ENCODE results near the gene INPP5B.
"Not testable (repeated sequence)": the region's sequence is repeated elsewhere in the genome, so short reads cannot be mapped to it uniquely, and the experiment has no call there.

Gene INPP5B

DNA sequence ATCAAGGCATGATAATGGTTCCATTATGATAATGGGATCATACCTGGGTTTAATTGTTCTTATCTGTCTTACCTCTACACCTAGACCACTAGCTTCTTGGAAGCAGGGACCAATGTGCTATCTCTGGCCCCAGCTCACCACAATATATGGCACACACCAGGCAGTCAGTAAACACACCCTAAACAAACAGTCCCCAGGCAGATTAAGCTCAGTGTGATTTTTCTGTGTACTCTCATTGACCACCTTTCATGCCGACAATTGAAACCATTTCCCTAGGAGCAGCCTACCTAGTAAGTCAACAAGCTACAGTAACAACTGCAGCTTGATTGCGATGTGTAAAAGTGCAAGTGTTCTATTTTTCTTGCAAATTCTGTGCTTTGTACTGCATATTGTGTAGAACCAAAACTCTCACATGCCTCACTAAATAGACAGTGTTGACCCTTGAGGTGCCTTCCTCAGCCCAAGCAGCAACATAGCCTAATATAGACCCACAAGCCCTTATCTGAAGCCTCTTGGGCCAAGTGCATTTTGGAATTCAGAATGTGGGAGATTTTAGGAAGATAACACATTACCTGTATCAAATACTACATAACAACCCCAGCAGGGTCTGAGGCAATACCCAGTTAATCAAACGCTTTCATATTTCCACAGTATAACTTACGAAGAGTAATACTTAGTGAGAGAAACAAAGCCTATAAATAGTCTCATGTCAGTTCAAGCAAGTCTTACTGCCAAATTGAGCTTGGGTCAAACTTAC, 32.0 kb downstream of the INPP5B start:
- H3K9ac ChIP-seq (ENCODE audit: low read depth, low read length, poor library complexity, severe bottlenecking) = no peak overlapping the region
- H3K4me3 ChIP-seq (ENCODE audit: low read length, poor library complexity, severe bottlenecking) = no peak overlapping the region
- H3K9me3 ChIP-seq (ENCODE audit: insufficient read depth, low read depth, low read length) = no peaks in the 10 kb centered on the region; the same call in 1 of the 2 replicates
- H3K9me2 ChIP-seq (replicated peaks; ENCODE audit: low read depth, low read length) = no peaks in the 10 kb centered on the region
- H3K4me2 ChIP-seq (ENCODE audit: low read depth, low read length, poor library complexity, severe bottlenecking) = no peak overlapping the region
- H3K36me3 ChIP-seq (ENCODE audit: insufficient read depth, low read length) = no peaks in the 10 kb centered on the region; the same call in 1 of the 2 replicates
- TF ChIP-seq, protein P1, sequence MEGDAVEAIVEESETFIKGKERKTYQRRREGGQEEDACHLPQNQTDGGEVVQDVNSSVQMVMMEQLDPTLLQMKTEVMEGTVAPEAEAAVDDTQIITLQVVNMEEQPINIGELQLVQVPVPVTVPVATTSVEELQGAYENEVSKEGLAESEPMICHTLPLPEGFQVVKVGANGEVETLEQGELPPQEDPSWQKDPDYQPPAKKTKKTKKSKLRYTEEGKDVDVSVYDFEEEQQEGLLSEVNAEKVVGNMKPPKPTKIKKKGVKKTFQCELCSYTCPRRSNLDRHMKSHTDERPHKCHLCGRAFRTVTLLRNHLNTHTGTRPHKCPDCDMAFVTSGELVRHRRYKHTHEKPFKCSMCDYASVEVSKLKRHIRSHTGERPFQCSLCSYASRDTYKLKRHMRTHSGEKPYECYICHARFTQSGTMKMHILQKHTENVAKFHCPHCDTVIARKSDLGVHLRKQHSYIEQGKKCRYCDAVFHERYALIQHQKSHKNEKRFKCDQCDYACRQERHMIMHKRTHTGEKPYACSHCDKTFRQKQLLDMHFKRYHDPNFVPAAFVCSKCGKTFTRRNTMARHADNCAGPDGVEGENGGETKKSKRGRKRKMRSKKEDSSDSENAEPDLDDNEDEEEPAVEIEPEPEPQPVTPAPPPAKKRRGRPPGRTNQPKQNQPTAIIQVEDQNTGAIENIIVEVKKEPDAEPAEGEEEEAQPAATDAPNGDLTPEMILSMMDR (conservative IDR thresholded peaks at IDR 0.05; ENCODE audit: low read length) = no peak
- no peak for TF ChIP-seq EZH2phosphoT487 (IDR thresholded peaks at IDR 0.05; ENCODE audit: borderline replicate concordance)
- no peak overlapping the region for H2AFZ ChIP-seq (ENCODE audit: low read length)
- H3K27me3 ChIP-seq (ENCODE audit: insufficient read depth, low read length, poor library complexity, severe bottlenecking) = no peaks in the 10 kb centered on the region
- peaks cover 11% of the 10 kb centered on the region for H3K4me1 ChIP-seq (ENCODE audit: insufficient read depth, low read length, poor library complexity, severe bottlenecking)
- H4K20me1 ChIP-seq (ENCODE audit: insufficient read depth, low read length, poor library complexity, severe bottlenecking) = peaks cover 10% of the 10 kb centered on the region
- H3F3A ChIP-seq (ENCODE audit: low read depth) = no peaks in the 10 kb centered on the region
- peaks cover 76% of the 10 kb centered on the region for H3K79me2 ChIP-seq (ENCODE audit: insufficient read depth, low read length)

DNA sequence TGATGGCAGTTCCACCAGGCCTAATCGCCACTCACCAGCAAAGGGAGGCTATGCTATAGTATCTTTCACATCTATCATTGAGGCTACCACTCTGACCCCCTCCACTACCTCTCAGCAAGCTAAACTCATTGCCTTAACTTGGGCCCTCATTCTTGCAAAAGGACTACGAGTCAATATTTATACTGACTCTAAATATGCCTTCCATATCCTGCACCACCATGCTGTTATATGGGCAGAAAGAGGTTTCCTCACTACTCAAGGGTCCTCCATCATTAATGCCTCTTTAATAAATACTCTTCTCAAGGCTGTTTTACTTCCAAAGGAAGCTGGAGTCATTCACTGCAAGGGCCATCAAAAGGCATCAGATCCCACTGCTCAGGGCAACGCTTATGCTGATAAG, 35.4 kb downstream of the INPP5B start:
- not testable (repeated sequence) for H4K20me1 ChIP-seq (ENCODE audit: insufficient read depth, low read length, poor library complexity, severe bottlenecking); H3K4me3 ChIP-seq (ENCODE audit: low read length, poor library complexity, severe bottlenecking); H3K4me1 ChIP-seq (ENCODE audit: insufficient read depth, low read length, poor library complexity, severe bottlenecking); H3F3A ChIP-seq (ENCODE audit: low read depth); H3K9me3 ChIP-seq (ENCODE audit: insufficient read depth, low read depth, low read length); H3K36me3 ChIP-seq (ENCODE audit: insufficient read depth, low read length); H3K9ac ChIP-seq (ENCODE audit: low read depth, low read length, poor library complexity, severe bottlenecking); H3K27me3 ChIP-seq (ENCODE audit: insufficient read depth, low read length, poor library complexity, severe bottlenecking); H2AFZ ChIP-seq (ENCODE audit: low read length); H3K9me2 ChIP-seq (replicated peaks; ENCODE audit: low read depth, low read length); H3K4me2 ChIP-seq (ENCODE audit: low read depth, low read length, poor library complexity, severe bottlenecking)
- peaks cover 66% of the 10 kb centered on the region for H3K79me2 ChIP-seq (ENCODE audit: insufficient read depth, low read length)

DNA sequence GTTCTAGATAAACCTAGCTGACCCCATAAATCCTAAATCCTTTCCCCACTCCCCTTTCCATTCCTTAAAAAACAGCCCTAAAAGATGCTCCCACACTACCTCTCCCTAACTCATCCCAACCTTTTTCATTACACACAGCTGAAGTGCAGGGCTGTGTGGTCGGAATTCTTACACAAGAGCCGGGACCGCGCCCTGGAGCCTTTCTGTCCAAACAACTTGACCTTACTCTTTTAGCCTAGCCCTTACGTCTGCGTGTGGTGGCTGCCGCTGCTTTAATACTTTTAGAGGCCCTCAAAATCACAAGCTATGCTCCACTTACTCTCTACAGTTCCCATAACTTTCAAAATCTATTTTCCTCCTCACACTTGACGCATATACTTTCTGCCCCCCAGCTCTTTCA, 36.0 kb downstream of the INPP5B start:
- H3K9me3 ChIP-seq (ENCODE audit: insufficient read depth, low read depth, low read length) = peaks cover 13% of the 10 kb centered on the region; the same call in 1 of the 2 replicates
- not testable (repeated sequence) for H3K9ac ChIP-seq (ENCODE audit: low read depth, low read length, poor library complexity, severe bottlenecking); H3K4me2 ChIP-seq (ENCODE audit: low read depth, low read length, poor library complexity, severe bottlenecking); H3K27me3 ChIP-seq (ENCODE audit: insufficient read depth, low read length, poor library complexity, severe bottlenecking); H3K4me3 ChIP-seq (ENCODE audit: low read length, poor library complexity, severe bottlenecking); H3F3A ChIP-seq (ENCODE audit: low read depth); H2AFZ ChIP-seq (ENCODE audit: low read length); H3K4me1 ChIP-seq (ENCODE audit: insufficient read depth, low read length, poor library complexity, severe bottlenecking); H3K9me2 ChIP-seq (replicated peaks; ENCODE audit: low read depth, low read length); H3K36me3 ChIP-seq (ENCODE audit: insufficient read depth, low read length); H4K20me1 ChIP-seq (ENCODE audit: insufficient read depth, low read length, poor library complexity, severe bottlenecking)
- peaks cover 70% of the 10 kb centered on the region for H3K79me2 ChIP-seq (ENCODE audit: insufficient read depth, low read length)

DNA sequence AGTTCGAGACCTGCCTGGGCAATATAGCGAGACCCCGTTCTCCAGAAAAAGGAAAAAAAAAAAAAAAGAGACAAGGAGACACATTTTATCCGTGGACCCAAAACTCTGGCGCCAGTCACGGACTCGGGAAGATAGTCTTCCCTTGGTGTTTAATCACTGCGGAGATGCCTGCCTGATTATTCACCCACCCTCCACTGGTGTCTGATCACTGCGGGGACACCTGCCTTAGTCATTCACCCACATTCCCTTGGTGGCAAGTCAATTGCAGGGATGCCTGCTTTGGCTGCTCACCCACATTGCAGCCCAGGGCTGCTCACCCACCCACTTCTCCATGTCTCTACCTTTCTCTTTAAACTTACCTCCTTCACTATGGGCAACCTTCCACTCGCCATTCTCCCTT, 38.3 kb downstream of the INPP5B start:
- H3K27me3 ChIP-seq (ENCODE audit: insufficient read depth, low read length, poor library complexity, severe bottlenecking); H3K4me3 ChIP-seq (ENCODE audit: low read length, poor library complexity, severe bottlenecking); H4K20me1 ChIP-seq (ENCODE audit: insufficient read depth, low read length, poor library complexity, severe bottlenecking); H3K4me1 ChIP-seq (ENCODE audit: insufficient read depth, low read length, poor library complexity, severe bottlenecking); H3K36me3 ChIP-seq (ENCODE audit: insufficient read depth, low read length); H3K9ac ChIP-seq (ENCODE audit: low read depth, low read length, poor library complexity, severe bottlenecking); H3K4me2 ChIP-seq (ENCODE audit: low read depth, low read length, poor library complexity, severe bottlenecking); H2AFZ ChIP-seq (ENCODE audit: low read length); H3F3A ChIP-seq (ENCODE audit: low read depth); H3K9me2 ChIP-seq (replicated peaks; ENCODE audit: low read depth, low read length): not testable (repeated sequence)
- peaks cover 19% of the 10 kb centered on the region; the same call in 1 of the 2 replicates for H3K9me3 ChIP-seq (ENCODE audit: insufficient read depth, low read depth, low read length)
- peaks cover 57% of the 10 kb centered on the region; the same call in 1 of the 2 replicates for H3K79me2 ChIP-seq (ENCODE audit: insufficient read depth, low read length)

DNA sequence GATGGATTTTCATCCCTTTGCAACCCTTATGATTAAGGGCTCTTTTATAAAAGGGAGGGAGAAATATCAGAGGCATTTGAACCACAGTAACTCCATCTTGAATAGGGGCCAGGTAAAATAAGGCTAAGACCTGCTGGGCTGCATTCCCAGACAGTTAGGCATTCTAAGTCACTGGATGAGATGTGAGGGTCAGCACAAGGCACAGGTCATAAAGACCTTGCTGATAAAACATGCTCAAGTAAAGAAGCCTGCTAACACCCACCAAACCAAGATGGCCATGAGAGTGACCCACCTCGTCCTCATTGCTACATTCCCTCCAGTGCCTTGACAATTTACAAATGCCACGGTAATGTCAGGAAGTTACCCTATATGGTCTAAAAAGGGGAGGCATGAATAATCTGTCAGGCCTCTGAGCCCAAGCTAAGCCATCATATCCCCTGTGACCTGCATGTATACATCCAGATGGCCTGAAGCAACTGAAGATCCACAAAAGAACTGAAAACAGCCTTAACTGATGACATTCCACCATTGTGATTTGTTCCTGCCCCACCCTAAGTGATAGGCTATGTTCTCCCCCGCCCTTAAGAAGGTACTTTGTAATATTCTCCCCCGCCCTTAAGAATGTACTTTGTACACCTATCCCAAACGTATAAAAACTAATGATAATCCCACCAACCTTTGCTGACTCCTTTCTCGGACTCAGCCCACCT, 39.3 kb downstream of the INPP5B start:
- H3K36me3 ChIP-seq (ENCODE audit: insufficient read depth, low read length); H3K9me2 ChIP-seq (replicated peaks; ENCODE audit: low read depth, low read length); H2AFZ ChIP-seq (ENCODE audit: low read length); H3K4me2 ChIP-seq (ENCODE audit: low read depth, low read length, poor library complexity, severe bottlenecking); H4K20me1 ChIP-seq (ENCODE audit: insufficient read depth, low read length, poor library complexity, severe bottlenecking); H3K27me3 ChIP-seq (ENCODE audit: insufficient read depth, low read length, poor library complexity, severe bottlenecking); H3K4me3 ChIP-seq (ENCODE audit: low read length, poor library complexity, severe bottlenecking); H3K4me1 ChIP-seq (ENCODE audit: insufficient read depth, low read length, poor library complexity, severe bottlenecking); H3F3A ChIP-seq (ENCODE audit: low read depth); H3K9ac ChIP-seq (ENCODE audit: low read depth, low read length, poor library complexity, severe bottlenecking): not testable (repeated sequence)
- Histone ChIP-seq H3K79me2 (ENCODE audit: insufficient read depth, low read length) (peaks cover 60% of the 10 kb centered on the region; the same call in 1 of the 2 replicates), H3K9me3 (ENCODE audit: insufficient read depth, low read depth, low read length) (peaks cover 19% of the 10 kb centered on the region; the same call in 1 of the 2 replicates)

DNA sequence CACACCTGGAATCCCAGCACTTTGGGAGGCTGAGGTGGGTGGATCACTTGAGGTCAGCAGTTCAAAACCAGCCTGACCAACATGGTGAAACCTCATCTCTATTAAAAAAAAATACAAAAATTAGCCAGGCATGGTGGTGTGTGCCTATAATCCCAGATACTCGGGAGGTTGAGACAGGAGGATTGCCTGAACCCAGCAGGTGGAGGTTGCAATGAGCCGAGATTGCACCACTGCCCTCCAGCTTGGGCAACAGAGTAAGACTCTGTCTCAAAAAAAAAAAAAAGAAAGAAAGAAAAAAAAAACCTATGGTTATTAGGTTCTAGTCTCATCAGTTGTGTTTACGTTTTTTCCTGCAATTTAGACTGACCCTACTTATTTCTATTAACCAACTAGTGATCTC, 40.3 kb downstream of the INPP5B start:
- H3K4me3 ChIP-seq (ENCODE audit: low read length, poor library complexity, severe bottlenecking); H3K9ac ChIP-seq (ENCODE audit: low read depth, low read length, poor library complexity, severe bottlenecking); H4K20me1 ChIP-seq (ENCODE audit: insufficient read depth, low read length, poor library complexity, severe bottlenecking); H3K9me2 ChIP-seq (replicated peaks; ENCODE audit: low read depth, low read length); H3K36me3 ChIP-seq (ENCODE audit: insufficient read depth, low read length); H3K4me1 ChIP-seq (ENCODE audit: insufficient read depth, low read length, poor library complexity, severe bottlenecking); H3K27me3 ChIP-seq (ENCODE audit: insufficient read depth, low read length, poor library complexity, severe bottlenecking); H2AFZ ChIP-seq (ENCODE audit: low read length); H3K4me2 ChIP-seq (ENCODE audit: low read depth, low read length, poor library complexity, severe bottlenecking); H3F3A ChIP-seq (ENCODE audit: low read depth): not testable (repeated sequence)
- Histone ChIP-seq H3K9me3 (ENCODE audit: insufficient read depth, low read depth, low read length) (peaks cover 19% of the 10 kb centered on the region; the same call in 1 of the 2 replicates), H3K79me2 (ENCODE audit: insufficient read depth, low read length) (peaks cover 52% of the 10 kb centered on the region; the same call in 1 of the 2 replicates)

Data from Loucy (cell line).